Duodenal mucosa (tissue), 2 donors: ENCODE results near the gene LIMA1.
"Not testable (repeated sequence)": the region's sequence is repeated elsewhere in the genome, so short reads cannot be mapped to it uniquely, and the experiment has no call there.

Source experiments
- H3K27ac ChIP-seq: one replicate; pipeline ENCODE4 v1.7.0; 2013; ENCODE audit warnings: low read depth, low read length
- H3K27me3 ChIP-seq, 2 donors: one replicate each; pipeline ENCODE4 v1.7.0; 2013; ENCODE audit warnings: low read length in 2 of 2, control low read depth in 1 of 2; ENCODE audit not compliant: insufficient read depth in 2 of 2, control insufficient read depth in 1 of 2
- H3K36me3 ChIP-seq, 2 donors: one replicate each; pipeline ENCODE4 v1.7.0; 2013; ENCODE audit warnings: low read length in 2 of 2, control low read depth in 1 of 2; ENCODE audit not compliant: insufficient read depth in 2 of 2, control insufficient read depth in 1 of 2
- H3K4me1 ChIP-seq, 2 donors: one replicate each; pipeline ENCODE4 v1.7.0; 2013; ENCODE audit warnings: low read length in 2 of 2, control low read depth in 1 of 2; ENCODE audit not compliant: insufficient read depth in 2 of 2, control insufficient read depth in 1 of 2
- H3K4me3 ChIP-seq, 2 donors: one replicate each; pipeline ENCODE4 v1.7.0; 2013; ENCODE audit warnings: low read length in 2 of 2, low read depth in 1 of 2
- H3K9ac ChIP-seq, 2 donors: one replicate each; pipeline ENCODE4 v1.7.0; 2013; ENCODE audit warnings: low read length in 2 of 2, low read depth in 1 of 2
- H3K9me3 ChIP-seq, 2 donors: one replicate each; pipeline ENCODE4 v1.7.0; 2013; ENCODE audit warnings: low read length in 2 of 2, control low read depth in 1 of 2; ENCODE audit not compliant: control insufficient read depth in 1 of 2

The LIMA1 gene

GRCh38 chr12:50157259-50157658, 126.1 kb downstream of the LIMA1 start:
- Histone ChIP-seq H3K4me1 (no peaks in the 10 kb centered on the region), H3K4me3 (no peak overlapping the region), H3K36me3 (no peaks in the 10 kb centered on the region), H3K27ac (no peak overlapping the region), H3K27me3 (no peaks in the 10 kb centered on the region), H3K9me3 (no peaks in the 10 kb centered on the region), H3K9ac (no peak overlapping the region)

- H3K36me3 ChIP-seq: no peaks in the 10 kb centered on the region
- no peaks in the 10 kb centered on the region for H3K4me1 ChIP-seq
- H3K9ac ChIP-seq: no peak overlapping the region
- no peak overlapping the region for H3K4me3 ChIP-seq
- no peak overlapping the region for H3K27ac ChIP-seq
- no peaks in the 10 kb centered on the region for H3K9me3 ChIP-seq
- H3K27me3 ChIP-seq: no peaks in the 10 kb centered on the region
These were observed 126.7 kb downstream of the LIMA1 start for GRCh38 chr12:50156641-50157040.

GRCh38 chr12:50154947-50155346, 128.4 kb downstream of the LIMA1 start:
- H3K36me3 ChIP-seq, H3K4me1 ChIP-seq, H3K27ac ChIP-seq, H3K4me3 ChIP-seq, H3K27me3 ChIP-seq, H3K9ac ChIP-seq, H3K9me3 ChIP-seq: not testable (repeated sequence)

GRCh38 chr12:50151047-50151687, 132.2 kb downstream of the LIMA1 start:
- no peak overlapping the region for H3K27ac ChIP-seq
- H3K4me3 ChIP-seq: no peak overlapping the region
- H3K27me3 ChIP-seq: no peaks in the 10 kb centered on the region
- no peaks in the 10 kb centered on the region for H3K9me3 ChIP-seq
- no peaks in the 10 kb centered on the region for H3K36me3 ChIP-seq
- no peaks in the 10 kb centered on the region for H3K4me1 ChIP-seq
- H3K9ac ChIP-seq: no peak overlapping the region

- Histone ChIP-seq H3K4me3 (no peak overlapping the region), H3K27me3 (no peaks in the 10 kb centered on the region), H3K9me3 (no peaks in the 10 kb centered on the region), H3K27ac (no peak overlapping the region), H3K9ac (no peak overlapping the region), H3K4me1 (no peaks in the 10 kb centered on the region), H3K36me3 (no peaks in the 10 kb centered on the region)
These were observed 134.0 kb downstream of the LIMA1 start for GRCh38 chr12:50149311-50149710.

- not testable (repeated sequence) for H3K27ac ChIP-seq, H3K36me3 ChIP-seq, H3K4me1 ChIP-seq, H3K9ac ChIP-seq, H3K9me3 ChIP-seq, H3K27me3 ChIP-seq, H3K4me3 ChIP-seq
These were observed 135.3 kb downstream of the LIMA1 start for GRCh38 chr12:50148011-50148410.

- H3K4me3 ChIP-seq: no peak overlapping the region
- H3K27me3 ChIP-seq: no peaks in the 10 kb centered on the region
- no peak overlapping the region for H3K9ac ChIP-seq
- H3K36me3 ChIP-seq: peaks cover 0 to 5% of the 10 kb centered on the region in 2 donors
- H3K9me3 ChIP-seq: no peaks in the 10 kb centered on the region
- H3K27ac ChIP-seq: no peak overlapping the region
- H3K4me1 ChIP-seq: no peaks in the 10 kb centered on the region
These were observed 136.0 kb downstream of the LIMA1 start for GRCh38 chr12:50147281-50147680.

- Histone ChIP-seq H3K4me3 (no peak overlapping the region), H3K27ac (no peak overlapping the region), H3K9ac (no peak overlapping the region), H3K36me3 (peaks cover 0 to 11% of the 10 kb centered on the region in 2 donors), H3K9me3 (no peaks in the 10 kb centered on the region), H3K4me1 (no peaks in the 10 kb centered on the region), H3K27me3 (no peaks in the 10 kb centered on the region)
These were observed 137.9 kb downstream of the LIMA1 start for GRCh38 chr12:50145439-50145838.

GRCh38 chr12:50142993-50143392, 140.3 kb downstream of the LIMA1 start:
- Histone ChIP-seq H3K36me3 (peaks cover 6 to 15% of the 10 kb centered on the region in 2 donors), H3K4me1 (no peaks in the 10 kb centered on the region), H3K9ac (no peak overlapping the region), H3K27me3 (no peaks in the 10 kb centered on the region), H3K27ac (no peak overlapping the region), H3K4me3 (no peak overlapping the region), H3K9me3 (no peaks in the 10 kb centered on the region)

GRCh38 chr12:50132505-50133135, 150.7 kb downstream of the LIMA1 start:
- Histone ChIP-seq H3K9ac (no peak overlapping the region), H3K4me3 (no peak overlapping the region), H3K9me3 (no peaks in the 10 kb centered on the region), H3K27me3 (no peaks in the 10 kb centered on the region), H3K27ac (no peak overlapping the region), H3K36me3 (peaks cover 23 to 60% of the 10 kb centered on the region in 2 donors), H3K4me1 (peaks cover 0 to 5% of the 10 kb centered on the region in 2 donors)
